GM18907 (cell line): Measurements from ENCODE around the gene INHBE.
"Not testable (repeated sequence)": the region's sequence is repeated elsewhere in the genome, so short reads cannot be mapped to it uniquely, and the experiment has no call there.

Experiments used
- ATAC-seq: cut with Tn5 transposase; IDR thresholded peaks from one replicate; pipeline ENCODE4 v1.9.1; 2021; ENCODE audit warnings: mild to moderate bottlenecking, moderate library complexity; ENCODE audit not compliant: unreplicated experiment

INHBE gene

GRCh38 chr12:57439762-57440266, 15.3 kb upstream of the INHBE start:
- ATAC-seq, result no peak

- not testable (repeated sequence) for ATAC-seq
Observed at GRCh38 chr12:57441393-57441792, 13.7 kb upstream of the INHBE start.

GRCh38 chr12:57441846-57442427, 13.2 kb upstream of the INHBE start:
- no peak for ATAC-seq

GRCh38 chr12:57444337-57444736, 10.8 kb upstream of the INHBE start:
- ATAC-seq, result not testable (repeated sequence)

- ATAC-seq, result no peak
Observed at GRCh38 chr12:57444744-57445143, 10.4 kb upstream of the INHBE start.

GRCh38 chr12:57446292-57446960, 8.7 kb upstream of the INHBE start:
- ATAC-seq, result no peak

- no peak for ATAC-seq
Observed at GRCh38 chr12:57448669-57449068, 6.4 kb upstream of the INHBE start.

- no peak for ATAC-seq
Observed at GRCh38 chr12:57449375-57449774, 5.7 kb upstream of the INHBE start.

- no peak for ATAC-seq
Observed at GRCh38 chr12:57450057-57450456, 5.0 kb upstream of the INHBE start.

- no peak for ATAC-seq
Observed at GRCh38 chr12:57451233-57451778, 3.8 kb upstream of the INHBE start.

GRCh38 chr12:57452181-57452936, 2.7 kb upstream of the INHBE start:
- peak; percentile 6 for ATAC-seq

- peak; percentile 50 for ATAC-seq
Observed at GRCh38 chr12:57452937-57453509, 2.1 kb upstream of the INHBE start.

- ATAC-seq, result no peak
Observed at GRCh38 chr12:57454213-57454565, 918 bp upstream of the INHBE start.

- ATAC-seq, result no peak
Observed at GRCh38 chr12:57455374-57456144, 452 bp downstream of the INHBE start.

GRCh38 chr12:57456145-57456700, 1.1 kb downstream of the INHBE start:
- peak; percentile 42 for ATAC-seq

GRCh38 chr12:57456737-57457490, 1.8 kb downstream of the INHBE start:
- no peak for ATAC-seq

GRCh38 chr12:57458665-57459054, 3.6 kb downstream of the INHBE start:
- ATAC-seq, result no peak

GRCh38 chr12:57459055-57459749, 4.1 kb downstream of the INHBE start:
- peak; percentile 64 for ATAC-seq
